GM12801 (cell line): ENCODE results near the gene GINM1.

Experiments
- CTCF ChIP-seq: IDR thresholded peaks from one replicate; pipeline ENCODE4 v1.5.1; 2011; ENCODE audit warnings: control low read depth; ENCODE audit not compliant: insufficient read length; ENCODE audit errors: extremely low read depth

Gene GINM1

DNA sequence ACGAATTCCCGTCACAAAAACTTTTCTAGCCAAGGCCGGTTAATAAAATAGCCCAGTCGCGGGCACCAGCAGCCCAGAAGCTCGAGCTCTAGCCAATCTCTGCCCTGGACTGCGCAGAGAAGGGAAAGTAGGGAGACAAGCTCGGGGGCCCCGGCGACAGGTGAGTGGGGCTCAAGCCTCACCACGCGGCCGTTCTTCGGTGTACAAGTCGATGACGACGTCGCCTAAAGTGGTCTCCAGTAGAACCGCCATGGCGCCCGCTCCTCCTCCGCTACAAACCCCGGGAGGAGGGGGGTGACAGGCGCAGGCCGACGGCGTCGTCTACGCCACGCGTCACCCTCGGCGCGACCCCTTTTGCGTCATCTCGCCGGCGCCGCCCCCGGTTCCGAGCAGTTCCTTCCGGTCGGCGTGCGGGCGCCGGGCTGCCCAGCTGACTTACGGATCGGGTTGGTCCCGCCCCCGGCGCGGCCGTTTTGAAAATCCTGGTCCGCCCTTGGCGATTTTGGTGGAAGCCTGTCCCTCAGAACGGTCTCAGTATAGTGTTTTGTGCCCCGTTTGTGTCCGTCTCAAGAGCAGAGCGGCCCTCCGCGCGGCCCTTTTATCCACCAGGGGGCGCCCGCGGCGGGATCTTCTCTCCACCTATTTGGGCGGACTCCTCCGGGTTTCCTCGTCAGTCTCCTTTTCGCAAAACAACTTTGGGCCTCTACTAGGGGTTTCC lies 20.3 kb upstream of the GINM1 start, which contains the start of gene PPIL4:
Gene PPIL4, minus strand, starts transcription at position 290 of the 718 bp plus-strand sequence. Its CDS starts 38 bp downstream, at position 252.
- no peak for TF ChIP-seq CTCF

- no peak for TF ChIP-seq CTCF
Observed at GRCh38 chr6:149551920-149552319, 14.3 kb upstream of the GINM1 start.

GRCh38 chr6:149558029-149558428 lies 8.1 kb upstream of the GINM1 start:
- no peak for TF ChIP-seq CTCF

DNA sequence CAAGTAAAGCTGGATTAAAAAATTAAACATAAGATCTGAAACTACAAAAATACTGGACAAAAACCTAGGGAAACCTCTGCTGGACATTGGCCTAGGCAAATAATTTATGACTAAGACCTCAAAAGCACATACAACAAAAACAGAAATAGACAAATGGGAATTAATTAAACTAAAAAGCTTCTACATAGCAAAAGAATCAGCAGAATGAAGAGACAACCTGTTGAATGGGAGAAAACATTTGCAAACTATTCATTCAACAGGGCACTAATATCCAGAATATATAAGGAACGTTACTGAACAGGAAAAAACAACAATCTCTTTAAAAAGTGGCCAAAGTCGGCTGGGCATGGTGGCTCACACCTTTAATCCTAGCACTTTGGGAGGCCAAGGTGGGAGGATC lies 6.8 kb upstream of the GINM1 start:
- no peak for TF ChIP-seq CTCF

- TF ChIP-seq CTCF: no peak
Observed at GRCh38 chr6:149560736-149561135, 5.4 kb upstream of the GINM1 start.

DNA sequence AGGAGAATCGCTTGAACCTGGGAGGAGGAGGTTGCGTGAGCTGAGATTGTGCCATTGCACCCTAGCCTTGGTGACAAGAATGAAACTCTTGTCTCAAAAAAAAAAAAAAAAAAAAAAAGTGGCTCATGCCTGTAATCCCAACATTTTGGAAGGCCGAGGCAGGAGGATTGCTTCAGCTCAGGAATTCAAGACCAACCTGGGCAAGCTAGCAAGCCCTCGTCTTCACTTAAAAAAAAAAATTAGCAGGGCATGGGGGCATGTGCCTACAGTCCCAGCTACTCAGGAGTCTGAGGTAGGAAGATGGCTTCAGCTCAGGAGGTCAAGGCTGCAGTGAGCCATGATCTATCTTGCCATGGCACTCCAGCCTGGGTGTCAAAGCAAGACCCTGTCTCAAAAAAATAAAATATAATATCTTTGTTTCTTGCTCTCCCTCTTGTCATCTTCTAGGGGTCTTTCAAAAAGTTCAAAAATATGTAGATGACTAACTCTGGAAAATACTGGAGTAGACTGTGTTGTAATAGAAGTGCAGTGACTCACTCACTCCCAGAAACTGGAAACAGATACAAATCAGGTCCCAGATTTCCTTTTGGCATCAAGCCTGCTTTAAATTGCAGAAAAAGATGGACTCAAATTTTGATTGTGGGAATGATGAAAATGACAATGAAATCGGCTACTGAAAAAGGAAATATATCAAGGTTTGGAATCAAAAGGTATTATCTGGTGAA lies 2.8 kb upstream of the GINM1 start:
- TF ChIP-seq CTCF: no peak

DNA sequence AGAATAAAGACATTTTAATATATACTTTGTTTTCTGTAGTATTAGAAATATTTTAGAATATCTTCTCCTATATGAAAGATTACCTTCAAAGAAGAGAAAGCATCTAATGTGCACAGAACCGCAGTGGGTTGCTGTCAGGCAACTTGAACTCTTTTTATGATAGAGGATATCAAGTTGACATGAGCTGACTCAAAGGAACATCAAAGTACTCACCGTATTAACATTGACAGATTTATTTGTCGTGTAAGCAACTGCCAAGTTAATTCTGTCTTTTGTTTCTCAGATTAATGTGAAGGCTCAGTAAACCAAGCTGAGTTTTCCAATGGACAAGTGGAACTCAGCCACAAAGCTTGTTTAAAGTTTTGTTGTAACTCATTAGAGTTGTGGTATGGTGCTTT lies 2.2 kb upstream of the GINM1 start:
- no peak for TF ChIP-seq CTCF
